Pancreas (tissue), 10 donors: ENCODE data around the gene CPXM2. TPM values are rescaled to one million over a fixed set of nuclear protein-coding genes. Genes with fewer than 3 reads are reported as not detected.

ENCODE experiments used
- ATAC-seq, 4 donors: fragments of 200-7000 bp; cut with Tn5 transposase; one replicate each; pipeline versions ENCODE4 v1.8.0 to v1.9.1; 2020; ENCODE audit warnings: mild to moderate bottlenecking in 4 of 4, moderate library complexity in 4 of 4
- DNase-seq, 6 donors: peaks; one replicate each; pipeline ENCODE4 v3.0.0-alpha.2; 2020
- FAIRE-seq: peaks from 2 replicates; lab custom pipeline; 2012; peaks lifted over from hg19 to GRCh38; lab: Jason Lieb, UNC
- H3K27ac ChIP-seq, 4 donors: fragments of 200-600 bp; sonication (generic); 1 replicate in 3 of 4; 2 replicates in 1 of 4; pipeline versions ENCODE4 v1.5.0 to v1.8.0; 2020
- H3K27me3 ChIP-seq, 4 donors: fragments of 200-600 bp; one replicate each; pipeline ENCODE4 v1.8.0; 2021
- H3K36me3 ChIP-seq, 3 donors: fragments of 200-600 bp; sonication (generic) in 1 of 3; one replicate each; pipeline versions ENCODE4 v1.5.0 to v1.8.0; 2020 to 2021
- H3K4me1 ChIP-seq, 3 donors: fragments of 200-600 bp; one replicate each; pipeline ENCODE4 v1.8.0; 2021
- H3K4me3 ChIP-seq, 4 donors: fragments of 200-600 bp; sonication (generic) in 2 of 4; one replicate each; pipeline versions ENCODE4 v1.5.0 to v1.8.0; 2020 to 2021
- H3K9me3 ChIP-seq, 4 donors: fragments of 200-600 bp; one replicate each; pipeline ENCODE4 v1.8.0; 2021
- CTCF ChIP-seq, 4 donors: fragments of 200-600 bp; sonication (generic) in 3 of 4; IDR thresholded peaks; one replicate each; pipeline versions ENCODE4 v1.5.0 to v1.8.0; 2021; ENCODE audit warnings: antibody characterized with exemption in 4 of 4
- WGBS, 2 donors: extraction: QIAGEN DNeasy Blood & Tissue Kit; methylation state at CpG; one replicate each; pipeline ENCODE4 v1.1.7; 2013; 5-methylcytosine and 5-hydroxymethylcytosine counted together
- intact Hi-C, 3 donors: fragments of 100-400 bp; cut with DNase I; formaldehyde crosslinking; loops; one replicate each; pipeline versions ENCODE4 v1.11.1 to v1.14.2; 2022
- polyA plus RNA-seq, 2 donors: library from polyadenylated mRNA; stranded (reverse); fragments of 200-250 nt; gene quantifications; one replicate each; pipeline ENCODE4 v1.2.3, GENCODE V29; 2013
- total RNA-seq, 6 donors: library from RNA; stranded (reverse); fragmentation: NEBNext Ultra II Directional in 4 of 6; extraction: Animal tissue kit (Norgen Biotek cat#: 25700) in 4 of 6; gene quantifications; one replicate each; pipeline versions ENCODE4 v1.2.1 to v1.2.4, GENCODE V29; 2021 to 2023
- donor health status: healthy with polysubstance abuse.
- donor health status: DM: no; HTN: no; CAD: no; lungs with moderate emphysema.
- donor health status: DM: no; HTN: no; CAD: no.
- donor health status: control.
- donor health status: control.
- donor health status: Bipolar disorder and iron deficiency.
- donor health status: DM: yes; HTN: yes; CAD: no.
- donor health status: DM: no; HTN: no; CAD: no.
- donor health status: DM: no; HTN: no; CAD: no.
- donor health status: DM: yes; HTN: yes; CAD: no.

The CPXM2 gene
- total and polyA plus RNA-seq, 8 donors, result 0.46 to 3.9 (median 1.2) TPM

- DNase-seq (no peak), ATAC-seq (no peak), FAIRE-seq (no peak)
- intact Hi-C loops, result no loop called here
- no peak for TF ChIP-seq CTCF (IDR thresholded peaks at IDR 0.05)
- Histone ChIP-seq H3K4me3 (no peak overlapping the region), H3K36me3 (no peaks in the 10 kb centered on the region), H3K4me1 (no peaks in the 10 kb centered on the region), H3K27ac (no peak overlapping the region), H3K27me3 (no peaks in the 10 kb centered on the region), H3K9me3 (no peaks in the 10 kb centered on the region)
- WGBS, 2 donors, result 46 to 74% methylated on average over 5 of the region's 5 CpGs
Observed at GRCh38 chr10:123884907-123885381, 6.7 kb downstream of the CPXM2 start.

- no peak for FAIRE-seq
- Histone ChIP-seq H3K9me3 (no peaks in the 10 kb centered on the region), H3K36me3 (no peaks in the 10 kb centered on the region), H3K27me3 (no peaks in the 10 kb centered on the region), H3K4me1 (no peaks in the 10 kb centered on the region), H3K27ac (no peak overlapping the region), H3K4me3 (no peak overlapping the region)
- 42 to 48% methylated on average over 7 of the region's 7 CpGs for WGBS, 2 donors
- ATAC-seq, result no peak
- TF ChIP-seq CTCF (IDR thresholded peaks at IDR 0.05), result no peak
- intact Hi-C loops, result no loop called here
- no peak for DNase-seq
Observed at GRCh38 chr10:123884351-123884906, 7.2 kb downstream of the CPXM2 start.

GRCh38 chr10:123883673-123884320 is 7.8 kb downstream of the CPXM2 start:
- 66 to 67% methylated on average over 5 of the region's 5 CpGs for WGBS, 2 donors
- Histone ChIP-seq H3K4me1 (no peaks in the 10 kb centered on the region), H3K27ac (no peak overlapping the region), H3K36me3 (no peaks in the 10 kb centered on the region), H3K9me3 (no peaks in the 10 kb centered on the region), H3K27me3 (no peaks in the 10 kb centered on the region), H3K4me3 (no peak overlapping the region)
- FAIRE-seq (no peak), DNase-seq (no peak), ATAC-seq (no peak)
- no peak for TF ChIP-seq CTCF (IDR thresholded peaks at IDR 0.05)
- intact Hi-C loops, result no loop called here

- intact Hi-C loops, result no loop called here
- Histone ChIP-seq H3K4me1 (no peaks in the 10 kb centered on the region), H3K4me3 (no peak overlapping the region), H3K27me3 (no peaks in the 10 kb centered on the region), H3K36me3 (no peaks in the 10 kb centered on the region), H3K27ac (no peak overlapping the region), H3K9me3 (no peaks in the 10 kb centered on the region)
- FAIRE-seq (no peak), ATAC-seq (no peak), DNase-seq (no peak)
- 87 to 92% methylated on average over 10 of the region's 10 CpGs for whole genome bisulfite sequencing, 2 donors
- TF ChIP-seq CTCF (IDR thresholded peaks at IDR 0.05), result no peak
Observed at GRCh38 chr10:123882681-123883445, 8.7 kb downstream of the CPXM2 start.
